ENCODE results near the gene GAB4. TPM values are rescaled to one million over a fixed set of nuclear protein-coding genes. Genes with fewer than 3 reads are reported as not detected.

The GAB4 gene
- total RNA-seq, 1 experiment from 2014 or later: not detected

DNA sequence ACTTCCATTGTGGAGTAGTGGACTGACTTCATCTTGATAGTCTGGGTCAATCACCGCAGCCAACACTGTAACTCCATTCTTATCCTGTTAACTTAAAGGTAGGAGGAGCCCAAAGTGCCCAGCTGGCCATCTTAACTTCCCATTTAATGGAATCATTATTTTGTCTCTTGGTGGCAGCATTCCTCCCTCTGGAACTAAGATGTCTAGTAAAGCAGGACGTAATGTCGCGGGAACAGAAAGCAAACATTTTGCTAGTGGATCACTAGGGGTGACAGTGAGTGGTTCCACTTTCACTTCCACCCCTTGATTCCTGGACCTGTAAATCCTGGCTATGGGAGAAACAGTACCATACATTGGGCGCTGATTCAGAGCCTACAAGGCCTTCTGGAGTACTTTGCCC, 71.4 kb downstream of the GAB4 start:
- TF ChIP-seq, protein P1, sequence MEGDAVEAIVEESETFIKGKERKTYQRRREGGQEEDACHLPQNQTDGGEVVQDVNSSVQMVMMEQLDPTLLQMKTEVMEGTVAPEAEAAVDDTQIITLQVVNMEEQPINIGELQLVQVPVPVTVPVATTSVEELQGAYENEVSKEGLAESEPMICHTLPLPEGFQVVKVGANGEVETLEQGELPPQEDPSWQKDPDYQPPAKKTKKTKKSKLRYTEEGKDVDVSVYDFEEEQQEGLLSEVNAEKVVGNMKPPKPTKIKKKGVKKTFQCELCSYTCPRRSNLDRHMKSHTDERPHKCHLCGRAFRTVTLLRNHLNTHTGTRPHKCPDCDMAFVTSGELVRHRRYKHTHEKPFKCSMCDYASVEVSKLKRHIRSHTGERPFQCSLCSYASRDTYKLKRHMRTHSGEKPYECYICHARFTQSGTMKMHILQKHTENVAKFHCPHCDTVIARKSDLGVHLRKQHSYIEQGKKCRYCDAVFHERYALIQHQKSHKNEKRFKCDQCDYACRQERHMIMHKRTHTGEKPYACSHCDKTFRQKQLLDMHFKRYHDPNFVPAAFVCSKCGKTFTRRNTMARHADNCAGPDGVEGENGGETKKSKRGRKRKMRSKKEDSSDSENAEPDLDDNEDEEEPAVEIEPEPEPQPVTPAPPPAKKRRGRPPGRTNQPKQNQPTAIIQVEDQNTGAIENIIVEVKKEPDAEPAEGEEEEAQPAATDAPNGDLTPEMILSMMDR (conservative IDR thresholded peaks at IDR 0.05): no peak
- Histone ChIP-seq H3K23me2 (ENCODE audit: insufficient read length, low read depth, low read length, poor library complexity, severe bottlenecking) (no peaks in the 10 kb centered on the region), H3K56ac (ENCODE audit: insufficient read length, low read depth, low read length) (no peak overlapping the region), H3K4me1 (ENCODE audit: insufficient read depth, low read length) (no peaks in the 10 kb centered on the region), H3K14ac (ENCODE audit: insufficient read depth, low read length) (no peak overlapping the region), H2BK5ac (ENCODE audit: insufficient read length, low read length) (no peak overlapping the region), H4K5ac (ENCODE audit: insufficient read length, low read depth, low read length) (no peak overlapping the region), H3K18ac (ENCODE audit: insufficient read length, low read depth, low read length) (no peak overlapping the region), H3K4ac (ENCODE audit: low read depth, low read length) (no peak overlapping the region), H3K27ac (ENCODE audit: insufficient read length, low read depth, low read length) (no peak overlapping the region), H2AK5ac (ENCODE audit: insufficient read length, low read length) (no peak overlapping the region), H4K8ac (replicated peaks; ENCODE audit: insufficient read length, low read depth, low read length) (no peak overlapping the region), H2BK20ac (ENCODE audit: low read depth, low read length, poor library complexity, severe bottlenecking) (no peak overlapping the region), H3K27me3 (ENCODE audit: insufficient read depth, low read length) (no peaks in the 10 kb centered on the region; the same call in 1 of the 2 replicates), H4K20me1 (ENCODE audit: control insufficient read depth, insufficient read depth, insufficient read length) (no peaks in the 10 kb centered on the region), H3T11ph (ENCODE audit: low read length) (no peak overlapping the region), H2BK12ac (ENCODE audit: insufficient read length, low read depth, low read length) (no peak overlapping the region), H3K9me3 (ENCODE audit: control insufficient read depth, low read depth, low read length) (no peaks in the 10 kb centered on the region), H4K91ac (ENCODE audit: insufficient read length, low read depth, low read length) (no peak overlapping the region), H3K4me2 (ENCODE audit: insufficient read depth, insufficient read length, low read length) (no peak overlapping the region), H3K9ac (ENCODE audit: extremely low read depth, insufficient read length, low read length) (no peak overlapping the region), H3K23ac (ENCODE audit: insufficient read length, low read depth, low read length) (no peak overlapping the region), H3K79me1 (ENCODE audit: insufficient read depth, low read depth, low read length, poor library complexity, severe bottlenecking) (no peaks in the 10 kb centered on the region), H2BK15ac (ENCODE audit: low read depth, low read length) (no peak overlapping the region), H3K79me2 (ENCODE audit: insufficient read depth, low read length) (no peaks in the 10 kb centered on the region), H2AFZ (ENCODE audit: low read length) (no peak overlapping the region), H2BK120ac (ENCODE audit: low read depth, low read length, poor library complexity, severe bottlenecking) (no peak overlapping the region)
- Mint-ChIP-seq H3K36me3 (ENCODE audit: insufficient read depth in 1 of 3, low read depth in 3 of 3) (no peaks in the 10 kb centered on the region; a peak in 1 of 7 replicates), H3K4me3 (no peak overlapping the region), H3K27me3 (ENCODE audit: low read depth) (peaks cover 40% of the 10 kb centered on the region), H3K27ac (no peak overlapping the region), H3K4me1 (no peaks in the 10 kb centered on the region), H3K9me3 (peaks cover 89 to 99% of the 10 kb centered on the region in 2 experiments)
- DNase-seq: no peak
- WGBS (ENCODE audit: extremely low coverage, insufficient read length, low lambda C conversion rate): no CpG with 5 or more reads among the region's 5 CpGs

Measured in H9 (cell line).